Activated CD4-positive, alpha-beta memory T cell treated with anti-CD3 and anti-CD28 coated beads, Interleukin-2, amount 10 ng/mL, durations not matched to agents 7 days and 5 days (primary cell): ENCODE data around the gene SERPINA6. TPM values are rescaled to one million over a fixed set of nuclear protein-coding genes. Genes with fewer than 3 reads are reported as not detected.

ENCODE experiments used
- total RNA-seq, 2 experiments: library from RNA; stranded (reverse); gene quantifications; one replicate each; pipeline ENCODE4 v1.2.3, GENCODE V29; 2021

The SERPINA6 gene
- total RNA-seq, 2 experiments from 2014 or later, result not detected

Other genes with a start within 250 kb of the SERPINA6 start
- 100 to 1,000 TPM; 210 to 216 TPM for gene DDX24, start 242.1 kb downstream of the SERPINA6 start, total RNA-seq
- gene IFI27L1, start 242.0 kb downstream of the SERPINA6 start, total RNA-seq, result 10 to 100 TPM; 49.5 to 51.0 TPM
- gene IFI27, start 212.6 kb downstream of the SERPINA6 start, total RNA-seq, result 100 to 1,000 TPM; 184 to 186 TPM
- gene IFI27L2, start 193.7 kb downstream of the SERPINA6 start, total RNA-seq, result 100 to 1,000 TPM; 100 to 102 TPM
- gene PPP4R4, start 149.0 kb downstream of the SERPINA6 start, total RNA-seq, result 1 to 10 TPM; 3.3 to 4.9 TPM
- gene SERPINA10, start 30.1 kb downstream of the SERPINA6 start, total RNA-seq, result not detected
- gene SERPINA2, start 43.4 kb upstream of the SERPINA6 start, total RNA-seq, result not detected
- under 1 TPM; 0.43 to 0.53 TPM for gene SERPINA1, start 65.3 kb upstream of the SERPINA6 start, total RNA-seq
- not detected for gene SERPINA11, start 129.5 kb upstream of the SERPINA6 start, total RNA-seq
- not detected for gene SERPINA9, start 152.9 kb upstream of the SERPINA6 start, total RNA-seq
- gene SERPINA12, start 186.1 kb upstream of the SERPINA6 start, total RNA-seq, result not detected
- not detected for gene SERPINA4, start 238.1 kb upstream of the SERPINA6 start, total RNA-seq